Uterus (tissue), 2 donors: ENCODE data around the gene AFG1L.

Experiments
- CTCF ChIP-seq, 4 experiments: fragments of 200-600 bp in 2 of 4; fragments of 450-650 bp in 2 of 4; sonication (generic) in 2 of 4; IDR thresholded peaks; one replicate each; pipeline ENCODE4 v1.5.1; 2016 to 2019; ENCODE audit warnings: antibody characterized with exemption in 4 of 4, mild to moderate bottlenecking in 2 of 4, moderate library complexity in 1 of 4
- POLR2A ChIP-seq, 2 donors: fragments of 450-650 bp; IDR thresholded peaks; one replicate each; pipeline ENCODE4 v1.6.1; 2016; ENCODE audit warnings: antibody characterized with exemption in 2 of 2, mild to moderate bottlenecking in 1 of 2, moderate library complexity in 1 of 2

- TF ChIP-seq CTCF (IDR thresholded peaks at IDR 0.05) (no peak), POLR2A (IDR thresholded peaks at IDR 0.05) (no peak)
Observed at GRCh38 chr6:108341372-108341771, 46.5 kb downstream of the AFG1L start.
